Measurements from ENCODE around the gene COCH. TPM values are rescaled to one million over a fixed set of nuclear protein-coding genes. Genes with fewer than 3 reads are reported as not detected.
"Not testable (repeated sequence)": the region's sequence is repeated elsewhere in the genome, so short reads cannot be mapped to it uniquely, and the experiment has no call there.

The COCH gene
- total RNA-seq, 1 experiment from 2014 or later: 0.40 TPM

GRCh38 chr14:30874999-30875787 is 834 bp downstream of the COCH start:
- no peak for DNase-seq (ENCODE audit: low read depth)

- no peak for DNase-seq (ENCODE audit: low read depth)
Measured at GRCh38 chr14:30875788-30876053, 1.4 kb downstream of the COCH start.

- DNase-seq (ENCODE audit: low read depth): no peak
Measured at GRCh38 chr14:30876692-30877091, 2.3 kb downstream of the COCH start.

- DNase-seq (ENCODE audit: low read depth): peak; percentile 17
Measured at GRCh38 chr14:30882431-30882830, 8.1 kb downstream of the COCH start.

GRCh38 chr14:30883508-30884294 is 9.3 kb downstream of the COCH start:
- no peak for DNase-seq (ENCODE audit: low read depth)

- no peak for DNase-seq (ENCODE audit: low read depth)
Measured at GRCh38 chr14:30884901-30885300, 10.5 kb downstream of the COCH start.

- DNase-seq (ENCODE audit: low read depth): no peak
Measured at GRCh38 chr14:30885840-30886740, 11.7 kb downstream of the COCH start.

GRCh38 chr14:30888480-30889243 is 14.3 kb downstream of the COCH start:
- DNase-seq (ENCODE audit: low read depth): no peak

GRCh38 chr14:30889244-30889594 is 14.9 kb downstream of the COCH start:
- no peak for DNase-seq (ENCODE audit: low read depth)

- no peak for DNase-seq (ENCODE audit: low read depth)
Measured at GRCh38 chr14:30893819-30894218, 19.5 kb downstream of the COCH start.

GRCh38 chr14:30894923-30895515 is 20.7 kb downstream of the COCH start:
- DNase-seq (ENCODE audit: low read depth): no peak

- DNase-seq (ENCODE audit: low read depth): no peak
Measured at GRCh38 chr14:30896435-30896834, 22.1 kb downstream of the COCH start.

GRCh38 chr14:30897121-30897520 is 22.8 kb downstream of the COCH start:
- DNase-seq (ENCODE audit: low read depth): not testable (repeated sequence)

- DNase-seq (ENCODE audit: low read depth): no peak
Measured at GRCh38 chr14:30903285-30904124, 29.1 kb downstream of the COCH start.

GRCh38 chr14:30906752-30907658 is 32.6 kb downstream of the COCH start:
- DNase-seq (ENCODE audit: low read depth): peak; percentile 25

GRCh38 chr14:30907659-30908057 is 33.3 kb downstream of the COCH start:
- no peak for DNase-seq (ENCODE audit: low read depth)

GRCh38 chr14:30908826-30909225 is 34.5 kb downstream of the COCH start:
- DNase-seq (ENCODE audit: low read depth): peak; percentile 50

GRCh38 chr14:30914812-30915211 is 40.5 kb downstream of the COCH start:
- DNase-seq (ENCODE audit: low read depth): no peak

- DNase-seq (ENCODE audit: low read depth): no peak
Measured at GRCh38 chr14:30915596-30915995, 41.2 kb downstream of the COCH start.
